Neutrophil (primary cell): Measurements from ENCODE around the gene RAB8B.
"Not testable (repeated sequence)": the region's sequence is repeated elsewhere in the genome, so short reads cannot be mapped to it uniquely, and the experiment has no call there.

Experiments
- H3K27ac ChIP-seq: fragments of 200-600 bp; sonication (generic); 2 replicates; pipeline ENCODE4 v1.5.1; 2016; ENCODE audit warnings: mild to moderate bottlenecking, moderate library complexity
- H3K27me3 ChIP-seq: fragments of 200-600 bp; sonication (generic); 2 replicates; pipeline ENCODE4 v1.6.0; 2016; ENCODE audit warnings: mild to moderate bottlenecking
- H3K36me3 ChIP-seq: fragments of 200-600 bp; sonication (generic); 2 replicates; pipeline ENCODE4 v1.5.1; 2017
- H3K4me1 ChIP-seq, 2 experiments: fragments of 200-600 bp in 1 of 2; sonication (generic) in 1 of 2; 1 replicate in 1 of 2; 2 replicates in 1 of 2; pipeline versions ENCODE4 v1.5.1 to v1.6.1; 2013 to 2016; ENCODE audit warnings: low read depth in 1 of 2, low read length in 1 of 2, mild to moderate bottlenecking in 1 of 2, moderate library complexity in 1 of 2; ENCODE audit not compliant: control insufficient read depth in 1 of 2, insufficient read depth in 1 of 2
- H3K4me3 ChIP-seq, 2 experiments: fragments of 200-600 bp in 1 of 2; sonication (generic) in 1 of 2; 1 replicate in 1 of 2; 2 replicates in 1 of 2; pipeline ENCODE4 v1.5.1; 2013 to 2016; ENCODE audit warnings: low read depth in 1 of 2, low read length in 1 of 2, mild to moderate bottlenecking in 1 of 2, moderate library complexity in 1 of 2
- H3K9me3 ChIP-seq: fragments of 200-600 bp; sonication (generic); 2 replicates; pipeline ENCODE4 v1.5.1; 2016
- TF ChIP-seq, protein P1 (sequence below): fragments of 200-600 bp; sonication (generic); IDR thresholded peaks from 2 replicates; pipeline ENCODE4 v1.5.1; 2016; ENCODE audit warnings: antibody characterized with exemption

Gene RAB8B

DNA sequence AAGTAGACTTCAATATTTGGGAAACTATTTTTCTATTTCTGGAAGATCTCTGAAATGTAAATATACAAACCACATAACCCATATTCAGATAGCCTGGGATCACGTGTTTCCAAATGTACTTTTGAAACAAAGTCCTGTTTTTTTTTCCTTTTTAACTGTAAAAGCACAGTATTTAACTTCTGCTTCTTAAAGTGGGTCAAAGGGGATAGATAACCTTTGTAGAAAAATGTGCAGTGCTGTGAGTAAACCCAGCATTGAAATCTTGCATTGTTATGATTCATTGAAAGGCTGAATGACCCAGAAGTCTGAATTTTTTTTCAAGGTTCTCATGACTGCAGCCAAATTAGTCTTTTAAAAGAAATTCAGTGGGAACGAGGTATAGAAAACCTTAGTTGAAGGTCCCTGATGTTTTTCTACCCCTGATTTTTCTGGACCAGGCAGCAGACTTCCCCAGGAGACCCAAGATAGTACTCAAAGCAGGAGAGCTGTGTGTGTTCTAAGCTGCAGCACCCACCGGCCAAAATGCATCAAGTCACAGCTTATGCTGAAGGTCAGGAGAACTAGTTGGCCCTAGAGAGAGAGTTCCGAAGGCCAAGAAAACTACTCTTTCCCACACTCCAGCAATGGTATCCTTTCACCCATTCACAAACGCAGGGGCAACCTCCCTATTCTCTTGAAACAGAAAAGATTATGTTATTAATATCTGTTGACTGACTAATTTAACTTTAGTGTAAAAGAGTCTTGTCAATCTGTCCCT lies 44.4 kb downstream of the RAB8B start:
- peaks cover 72% of the 10 kb centered on the region in 2 experiments for H3K4me1 ChIP-seq
- no peaks in the 10 kb centered on the region for H3K27me3 ChIP-seq
- TF ChIP-seq, protein P1, sequence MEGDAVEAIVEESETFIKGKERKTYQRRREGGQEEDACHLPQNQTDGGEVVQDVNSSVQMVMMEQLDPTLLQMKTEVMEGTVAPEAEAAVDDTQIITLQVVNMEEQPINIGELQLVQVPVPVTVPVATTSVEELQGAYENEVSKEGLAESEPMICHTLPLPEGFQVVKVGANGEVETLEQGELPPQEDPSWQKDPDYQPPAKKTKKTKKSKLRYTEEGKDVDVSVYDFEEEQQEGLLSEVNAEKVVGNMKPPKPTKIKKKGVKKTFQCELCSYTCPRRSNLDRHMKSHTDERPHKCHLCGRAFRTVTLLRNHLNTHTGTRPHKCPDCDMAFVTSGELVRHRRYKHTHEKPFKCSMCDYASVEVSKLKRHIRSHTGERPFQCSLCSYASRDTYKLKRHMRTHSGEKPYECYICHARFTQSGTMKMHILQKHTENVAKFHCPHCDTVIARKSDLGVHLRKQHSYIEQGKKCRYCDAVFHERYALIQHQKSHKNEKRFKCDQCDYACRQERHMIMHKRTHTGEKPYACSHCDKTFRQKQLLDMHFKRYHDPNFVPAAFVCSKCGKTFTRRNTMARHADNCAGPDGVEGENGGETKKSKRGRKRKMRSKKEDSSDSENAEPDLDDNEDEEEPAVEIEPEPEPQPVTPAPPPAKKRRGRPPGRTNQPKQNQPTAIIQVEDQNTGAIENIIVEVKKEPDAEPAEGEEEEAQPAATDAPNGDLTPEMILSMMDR, result no peak
- no peak overlapping the region for H3K4me3 ChIP-seq
- H3K27ac ChIP-seq, result peak overlapping the region; percentile 78
- H3K36me3 ChIP-seq, result peaks cover 6% of the 10 kb centered on the region
- H3K9me3 ChIP-seq, result no peaks in the 10 kb centered on the region

DNA sequence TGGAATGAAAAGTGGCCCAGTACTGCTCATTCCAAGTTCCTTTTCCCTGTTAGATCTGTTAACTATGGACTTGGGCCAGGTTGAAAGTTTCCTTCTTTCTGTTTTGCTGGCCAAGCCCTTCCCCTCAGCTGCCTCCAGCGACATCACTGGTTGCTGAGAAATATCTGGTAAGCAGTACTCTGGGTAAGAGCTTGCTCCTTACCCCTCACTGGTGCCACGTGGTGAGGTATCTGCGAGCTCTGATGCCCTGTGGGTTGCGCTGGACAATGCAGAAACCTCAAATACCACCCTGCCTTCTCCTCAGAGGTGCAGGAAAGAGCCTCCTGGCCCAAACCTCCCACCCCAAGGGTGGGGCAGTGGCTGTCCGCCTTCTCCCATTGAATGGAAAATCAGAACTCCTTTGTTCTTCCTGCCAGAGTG lies 45.1 kb downstream of the RAB8B start:
- Histone ChIP-seq H3K36me3 (peaks cover 6% of the 10 kb centered on the region), H3K27me3 (no peaks in the 10 kb centered on the region), H3K27ac (peak overlapping the region; percentile 78), H3K4me1 (peaks cover 70 to 72% of the 10 kb centered on the region in 2 experiments), H3K9me3 (no peaks in the 10 kb centered on the region), H3K4me3 (no peak overlapping the region)
- TF ChIP-seq, protein P1, result no peak

DNA sequence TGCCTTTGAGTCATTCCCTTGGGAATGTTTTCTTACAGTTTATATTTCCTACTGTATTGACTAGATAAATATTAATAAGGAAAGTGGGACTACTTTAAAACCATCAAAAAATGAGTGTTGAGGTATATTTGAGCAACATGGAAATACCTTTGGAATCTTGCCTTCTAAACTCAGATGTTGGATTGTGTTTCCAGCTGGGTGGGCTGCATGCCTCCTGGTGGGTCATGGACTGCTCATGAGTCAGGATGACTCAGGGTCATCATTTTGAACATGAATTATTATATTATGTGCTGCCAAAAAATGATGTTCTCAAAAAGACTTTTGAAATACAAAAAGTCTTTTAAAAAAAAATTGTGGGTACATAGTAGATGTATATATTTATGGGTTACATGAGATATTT lies 46.9 kb downstream of the RAB8B start:
- Histone ChIP-seq H3K9me3 (no peaks in the 10 kb centered on the region), H3K36me3 (peaks cover 6% of the 10 kb centered on the region), H3K27me3 (no peaks in the 10 kb centered on the region), H3K4me1 (peaks cover 52 to 57% of the 10 kb centered on the region in 2 experiments), H3K4me3 (no peak overlapping the region), H3K27ac (peak overlapping the region; percentile 6)
- TF ChIP-seq, protein P1, result no peak

DNA sequence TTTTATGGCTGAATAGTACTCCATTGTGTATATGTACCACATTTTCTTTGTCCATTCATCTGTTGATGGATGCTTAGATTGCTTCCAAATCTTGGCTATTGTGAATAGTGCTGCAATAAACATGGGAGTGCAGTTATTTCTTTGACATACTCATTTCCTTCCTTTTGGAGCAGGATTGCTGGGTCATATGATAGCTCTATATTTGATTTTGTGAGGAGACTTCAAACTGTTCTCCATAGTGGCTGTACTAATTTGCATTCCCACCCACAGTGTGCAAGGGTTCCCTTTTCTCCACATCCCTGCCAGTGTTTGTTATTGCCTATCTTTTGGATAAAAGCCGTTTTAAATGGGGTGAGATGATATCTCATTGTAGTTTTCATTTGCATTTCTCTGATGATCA lies 47.7 kb downstream of the RAB8B start:
- not testable (repeated sequence) for H3K27me3 ChIP-seq, H3K9me3 ChIP-seq, H3K27ac ChIP-seq, H3K36me3 ChIP-seq, H3K4me3 ChIP-seq
- H3K4me1 ChIP-seq, result peaks cover 44 to 49% of the 10 kb centered on the region in 2 experiments

DNA sequence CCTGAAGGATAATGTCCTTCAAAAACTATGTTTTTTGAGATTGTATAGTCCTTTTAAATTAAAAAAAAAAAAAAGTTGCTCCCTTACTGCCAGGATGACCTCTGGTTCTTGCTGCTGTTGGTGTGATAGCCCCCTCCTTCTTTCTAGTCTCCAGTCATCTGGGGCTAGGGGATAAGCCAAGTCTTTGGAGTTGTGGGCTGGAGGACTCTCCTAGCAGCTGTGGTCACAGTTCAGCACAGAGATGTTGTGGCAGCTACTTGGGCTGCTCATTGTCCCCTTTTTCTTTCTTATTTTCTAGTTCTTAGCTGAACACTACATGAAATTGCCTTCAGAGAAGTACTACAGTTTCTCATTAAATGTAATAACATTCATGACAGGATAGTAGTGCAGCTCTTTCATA lies 48.8 kb downstream of the RAB8B start:
- H3K9me3 ChIP-seq, result no peaks in the 10 kb centered on the region
- H3K4me3 ChIP-seq, result no peak overlapping the region
- TF ChIP-seq, protein P1, result no peak
- peaks cover 33 to 38% of the 10 kb centered on the region in 2 experiments for H3K4me1 ChIP-seq
- peaks cover 6% of the 10 kb centered on the region for H3K36me3 ChIP-seq
- no peaks in the 10 kb centered on the region for H3K27me3 ChIP-seq
- no peak overlapping the region for H3K27ac ChIP-seq

DNA sequence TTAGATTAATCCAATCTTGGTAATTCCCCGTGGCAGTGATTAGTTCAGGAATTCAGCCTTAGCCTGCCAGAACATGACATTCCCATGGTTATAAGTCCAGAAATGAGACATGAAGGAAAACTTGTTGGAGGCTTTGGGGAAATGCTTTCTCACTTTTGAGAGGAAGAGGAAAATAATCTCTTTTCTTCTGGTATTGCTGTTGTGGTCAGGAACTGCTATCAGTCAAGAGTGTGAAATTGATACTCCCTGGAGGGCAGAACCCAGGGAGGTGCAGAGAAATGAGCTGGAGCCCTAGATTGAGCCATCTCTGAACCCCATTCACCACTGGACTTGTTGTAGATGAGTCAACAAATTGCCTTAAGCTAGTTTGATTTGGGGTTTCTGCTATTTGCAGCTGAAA lies 49.4 kb downstream of the RAB8B start:
- peaks cover 6% of the 10 kb centered on the region for H3K36me3 ChIP-seq
- no peaks in the 10 kb centered on the region for H3K27me3 ChIP-seq
- TF ChIP-seq, protein P1, result no peak
- H3K9me3 ChIP-seq, result no peaks in the 10 kb centered on the region
- H3K4me1 ChIP-seq, result peaks cover 27 to 32% of the 10 kb centered on the region in 2 experiments
- H3K27ac ChIP-seq, result peak overlapping the region; percentile 21
- no peak overlapping the region for H3K4me3 ChIP-seq
